A549 (cell line): ENCODE results near the gene BRD1. TPM values are rescaled to one million over a fixed set of nuclear protein-coding genes. Genes with fewer than 3 reads are reported as not detected.

Experiments used
- ATAC-seq, 2 experiments: fragments of 200-7000 bp in 1 of 2; fragments of >200 bp in 1 of 2; cut with Nextera tagmentation in 1 of 2; cut with Tn5 transposase in 1 of 2; 3 replicates each; pipeline versions ENCODE4 v1.8.0 to v1.9.1; 2018 to 2020; ENCODE audit warnings: mild to moderate bottlenecking in 1 of 2, moderate library complexity in 1 of 2
- CTCF ChIA-PET: fragments of 300-600 bp; sonication (Branson Sonifier 250); formaldehyde crosslinking; extraction: SDS; loops from one replicate; lab custom pipeline; 2021; ENCODE audit warnings: antibody characterized with exemption, inconsistent platforms; lab: Yijun Ruan, JAX
- POLR2A ChIA-PET: fragments of 350-600 bp; formaldehyde crosslinking; extraction: SDS; loops from one replicate; lab custom pipeline; 2021; ENCODE audit warnings: antibody characterized with exemption, inconsistent platforms; lab: Yijun Ruan, JAX
- DNase-seq, 2 experiments: peaks; one replicate each; pipeline versions ENCODE4 v3.0.0 to v3.0.0-alpha.2; 2011 to 2016; ENCODE audit warnings: low read depth in 1 of 2, low spot score in 1 of 2
- FAIRE-seq: peaks from 2 replicates; lab custom pipeline; 2011; peaks lifted over from hg19 to GRCh38; lab: Jason Lieb, UNC
- H3K27ac ChIP-seq, 2 experiments: fragments of >200 bp; sonication (Bioruptor Twin); formaldehyde crosslinking; 3 replicates each; pipeline ENCODE4 v1.5.1; 2016 to 2017
- H3K4me1 ChIP-seq: fragments of >200 bp; sonication (Bioruptor Twin); formaldehyde crosslinking; 3 replicates; pipeline ENCODE4 v1.6.1; 2016
- H3K4me2 ChIP-seq: fragments of >200 bp; sonication (Bioruptor Twin); formaldehyde crosslinking; 3 replicates; pipeline ENCODE4 v1.6.1; 2016
- H3K4me3 ChIP-seq: fragments of >200 bp; sonication (Bioruptor Twin); formaldehyde crosslinking; 3 replicates; pipeline ENCODE4 v1.5.1; 2016
- H3K9me3 ChIP-seq: fragments of >200 bp; sonication (Bioruptor Twin); formaldehyde crosslinking; 3 replicates; pipeline ENCODE4 v1.6.1; 2016
- CBX8 ChIP-seq: fragments of 200-600 bp; sonication (generic); IDR thresholded peaks from 2 replicates; pipeline ENCODE4 v1.6.1; 2016
- CEBPB ChIP-seq, 2 experiments: fragments of >200 bp in 1 of 2; sonication (Bioruptor Twin) in 1 of 2; formaldehyde crosslinking in 1 of 2; IDR thresholded peaks; 2 replicates each; pipeline ENCODE4 v1.6.1; 2012 to 2016
- CHD4 ChIP-seq: fragments of 200-600 bp; sonication (generic); IDR thresholded peaks from 2 replicates; pipeline ENCODE4 v1.6.1; 2016; ENCODE audit warnings: antibody characterized with exemption, mild to moderate bottlenecking, borderline replicate concordance
- EHMT2 ChIP-seq: fragments of 200-600 bp; sonication (generic); IDR thresholded peaks from 2 replicates; pipeline ENCODE4 v1.6.1; 2016; ENCODE audit warnings: antibody characterized with exemption, low read depth, mild to moderate bottlenecking, moderate library complexity
- EP300 ChIP-seq, 2 experiments: fragments of >200 bp; sonication (Bioruptor Twin); formaldehyde crosslinking; IDR thresholded peaks; 2 replicates in 1 of 2; 3 replicates in 1 of 2; pipeline ENCODE4 v1.6.1; 2016 to 2017
- FOXS1 ChIP-seq: fragments of 250-450 bp; sonication (Bioruptor Pico); IDR thresholded peaks from 2 replicates; pipeline ENCODE4 v1.5.0; 2020; ENCODE audit warnings: mild to moderate bottlenecking, moderate library complexity
- JUNB ChIP-seq: fragments of >200 bp; sonication (Bioruptor Twin); formaldehyde crosslinking; IDR thresholded peaks from 2 replicates; pipeline ENCODE4 v1.6.1; 2016
- KDM1A ChIP-seq: fragments of 200-600 bp; sonication (generic); IDR thresholded peaks from 2 replicates; pipeline ENCODE4 v1.6.1; 2016; ENCODE audit warnings: low read depth, mild to moderate bottlenecking
- MAZ ChIP-seq: fragments of 150-350 bp; IDR thresholded peaks from 2 replicates; pipeline ENCODE4 v1.6.1; 2014; ENCODE audit warnings: antibody characterized with exemption, low read depth, low read length, borderline replicate concordance
- NFE2L2 ChIP-seq: fragments of 150-350 bp; conservative IDR thresholded peaks from 2 replicates; pipeline ENCODE4 v1.6.1; 2014; ENCODE audit warnings: low read length
- NPAS2 ChIP-seq: fragments of 250-450 bp; sonication (Bioruptor Pico); IDR thresholded peaks from 2 replicates; pipeline ENCODE4 v1.8.0; 2022; ENCODE audit warnings: mild to moderate bottlenecking, moderate library complexity, borderline replicate concordance
- NR3C1 ChIP-seq: fragments of >200 bp; sonication (Bioruptor Twin); formaldehyde crosslinking; IDR thresholded peaks from 3 replicates; pipeline ENCODE4 v1.6.1; 2017
- PHF8 ChIP-seq: fragments of 200-600 bp; sonication (generic); IDR thresholded peaks from 2 replicates; pipeline ENCODE4 v1.6.1; 2016; ENCODE audit warnings: low read depth, mild to moderate bottlenecking, antibody characterized with exemption, moderate library complexity, borderline replicate concordance
- POLR2A ChIP-seq: IDR thresholded peaks from 2 replicates; pipeline ENCODE4 v1.6.1; 2012; ENCODE audit warnings: mild to moderate bottlenecking, low read length
- RARB ChIP-seq: fragments of 250-450 bp; sonication (Bioruptor Pico); IDR thresholded peaks from 2 replicates; pipeline ENCODE4 v1.8.0; 2021; ENCODE audit warnings: mild to moderate bottlenecking, moderate library complexity
- RFX5 ChIP-seq: fragments of 450-650 bp; IDR thresholded peaks from 2 replicates; pipeline ENCODE4 v1.7.1; 2014; ENCODE audit warnings: antibody characterized with exemption, mild to moderate bottlenecking, moderate library complexity
- TFCP2L1 ChIP-seq: fragments of 250-450 bp; sonication (Bioruptor Pico); IDR thresholded peaks from 2 replicates; pipeline ENCODE4 v1.5.0; 2021; ENCODE audit warnings: mild to moderate bottlenecking
- TP53 ChIP-seq: fragments of 250-450 bp; sonication (Bioruptor Pico); IDR thresholded peaks from 2 replicates; pipeline ENCODE4 v1.5.0; 2021; ENCODE audit warnings: mild to moderate bottlenecking, moderate library complexity
- ZC3H11A ChIP-seq: fragments of 450-650 bp; IDR thresholded peaks from 2 replicates; pipeline ENCODE4 v1.6.1; 2014; ENCODE audit warnings: antibody characterized with exemption, mild to moderate bottlenecking
- ZNF302 ChIP-seq: fragments of 250-450 bp; sonication (Bioruptor Pico); IDR thresholded peaks from 2 replicates; pipeline ENCODE4 v1.9.0; 2021; ENCODE audit warnings: inconsistent platforms, mild to moderate bottlenecking, moderate library complexity
- ZSCAN20 ChIP-seq: fragments of 250-450 bp; sonication (Bioruptor Pico); IDR thresholded peaks from 2 replicates; pipeline ENCODE4 v1.8.0; 2022; ENCODE audit warnings: mild to moderate bottlenecking, moderate library complexity
- WGBS: methylation state at CpG from one replicate; pipeline ENCODE4 v1.1.6; 2017; ENCODE audit errors: missing lambda C conversion rate; 5-methylcytosine and 5-hydroxymethylcytosine counted together
- polyA plus RNA-seq, 4 experiments: library from polyadenylated mRNA; depleted of rRNA in 3 of 4; stranded (reverse); fragments of >200 nt; fragmentation: RNase III in 1 of 4; extraction: RNeasy Plus Mini Kit Qiagen cat#74134 plus additional on column Dnase treatment in 1 of 4; gene quantifications; 2 replicates in 3 of 4; 3 replicates in 1 of 4; pipeline ENCODE4 v1.2.3, GENCODE V29; 2011 to 2017
- TF ChIP-seq, protein P1 (sequence below): fragments of 250-450 bp; sonication (Bioruptor Pico); IDR thresholded peaks from 2 replicates; pipeline ENCODE4 v1.5.0; 2021; ENCODE audit warnings: mild to moderate bottlenecking, moderate library complexity, borderline replicate concordance
- TF ChIP-seq, protein P2 (sequence below): IDR thresholded peaks from 2 replicates; pipeline ENCODE4 v1.6.1; 2012; ENCODE audit warnings: low read depth, borderline replicate concordance
- TF ChIP-seq, protein P3 (sequence below): fragments of 250-450 bp; sonication (Bioruptor Pico); IDR thresholded peaks from 2 replicates; pipeline ENCODE4 v1.5.0; 2020; ENCODE audit warnings: low read depth, mild to moderate bottlenecking, moderate library complexity
- TF ChIP-seq, protein P4 (sequence below): fragments of 450-650 bp; IDR thresholded peaks from 2 replicates; pipeline ENCODE4 v1.6.1; 2014; ENCODE audit warnings: antibody characterized with exemption
- TF ChIP-seq, protein P5 (sequence below): fragments of 150-350 bp; IDR thresholded peaks from 2 replicates; pipeline ENCODE4 v1.6.1; 2014; ENCODE audit warnings: low read depth, mild to moderate bottlenecking, low read length

The BRD1 gene
- polyA plus RNA-seq, 2 of the 4 experiments (the other 2 are of a cell fraction): 3.7 to 11.5 TPM

DNA sequence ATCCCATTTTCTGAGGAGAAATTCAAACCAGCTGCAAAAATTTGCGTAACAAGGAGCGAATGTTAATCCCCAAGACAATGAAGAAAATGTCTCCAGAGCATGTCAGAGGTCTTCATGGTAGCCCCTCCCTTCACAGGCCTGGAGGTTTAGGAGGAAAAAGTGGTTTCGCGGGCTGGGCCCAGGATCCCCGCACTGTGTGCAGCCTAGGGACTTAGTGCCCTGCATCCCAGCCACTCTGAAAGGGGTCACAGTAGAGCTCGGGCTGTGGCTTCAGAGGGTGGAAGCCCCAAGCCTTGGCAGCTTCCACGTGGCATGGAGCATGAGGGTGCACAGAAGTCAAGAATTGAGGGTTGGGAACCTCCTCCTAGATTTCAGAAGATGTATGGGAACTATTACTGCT, 87.4 kb downstream of the BRD1 start:
- no peaks in the 10 kb centered on the region for H3K4me1 ChIP-seq
- H3K27ac ChIP-seq: no peak overlapping the region
- ChIA-PET POLR2A (no interaction called here), CTCF (no interaction called here)
- no peak overlapping the region for H3K4me2 ChIP-seq
- 23% methylated on average over 6 of the region's 7 CpGs for WGBS
- no peak for FAIRE-seq
- H3K4me3 ChIP-seq: no peak overlapping the region
- TF ChIP-seq FOXS1: no peak
- TF ChIP-seq, protein P1, sequence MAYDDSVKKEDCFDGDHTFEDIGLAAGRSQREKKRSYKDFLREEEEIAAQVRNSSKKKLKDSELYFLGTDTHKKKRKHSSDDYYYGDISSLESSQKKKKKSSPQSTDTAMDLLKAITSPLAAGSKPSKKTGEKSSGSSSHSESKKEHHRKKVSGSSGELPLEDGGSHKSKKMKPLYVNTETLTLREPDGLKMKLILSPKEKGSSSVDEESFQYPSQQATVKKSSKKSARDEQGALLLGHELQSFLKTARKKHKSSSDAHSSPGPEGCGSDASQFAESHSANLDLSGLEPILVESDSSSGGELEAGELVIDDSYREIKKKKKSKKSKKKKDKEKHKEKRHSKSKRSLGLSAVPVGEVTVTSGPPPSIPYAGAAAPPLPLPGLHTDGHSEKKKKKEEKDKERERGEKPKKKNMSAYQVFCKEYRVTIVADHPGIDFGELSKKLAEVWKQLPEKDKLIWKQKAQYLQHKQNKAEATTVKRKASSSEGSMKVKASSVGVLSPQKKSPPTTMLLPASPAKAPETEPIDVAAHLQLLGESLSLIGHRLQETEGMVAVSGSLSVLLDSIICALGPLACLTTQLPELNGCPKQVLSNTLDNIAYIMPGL: no peak
- TF ChIP-seq RARB (CRISPR knock-in tag): no peak
- TF ChIP-seq ZSCAN20: no peak
- no peak for TF ChIP-seq ZC3H11A
- no peak for TF ChIP-seq CHD4
- no peak for TF ChIP-seq NR3C1
- no peak for TF ChIP-seq CBX8
- TF ChIP-seq, protein P2, sequence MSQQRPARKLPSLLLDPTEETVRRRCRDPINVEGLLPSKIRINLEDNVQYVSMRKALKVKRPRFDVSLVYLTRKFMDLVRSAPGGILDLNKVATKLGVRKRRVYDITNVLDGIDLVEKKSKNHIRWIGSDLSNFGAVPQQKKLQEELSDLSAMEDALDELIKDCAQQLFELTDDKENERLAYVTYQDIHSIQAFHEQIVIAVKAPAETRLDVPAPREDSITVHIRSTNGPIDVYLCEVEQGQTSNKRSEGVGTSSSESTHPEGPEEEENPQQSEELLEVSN: no peak
- no peak for TF ChIP-seq PHF8
- no peak for TF ChIP-seq EHMT2
- TF ChIP-seq ZNF302 (CRISPR knock-in tag): no peak
- TF ChIP-seq, protein P3, sequence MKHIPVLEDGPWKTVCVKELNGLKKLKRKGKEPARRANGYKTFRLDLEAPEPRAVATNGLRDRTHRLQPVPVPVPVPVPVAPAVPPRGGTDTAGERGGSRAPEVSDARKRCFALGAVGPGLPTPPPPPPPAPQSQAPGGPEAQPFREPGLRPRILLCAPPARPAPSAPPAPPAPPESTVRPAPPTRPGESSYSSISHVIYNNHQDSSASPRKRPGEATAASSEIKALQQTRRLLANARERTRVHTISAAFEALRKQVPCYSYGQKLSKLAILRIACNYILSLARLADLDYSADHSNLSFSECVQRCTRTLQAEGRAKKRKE: no peak
- TF ChIP-seq RFX5: no peak
- TF ChIP-seq KDM1A: no peak
- TF ChIP-seq POLR2A: no peak
- TF ChIP-seq TP53: no peak
- TF ChIP-seq EP300 (IDR thresholded peaks at IDR 0.05): no peak
- TF ChIP-seq, protein P4, sequence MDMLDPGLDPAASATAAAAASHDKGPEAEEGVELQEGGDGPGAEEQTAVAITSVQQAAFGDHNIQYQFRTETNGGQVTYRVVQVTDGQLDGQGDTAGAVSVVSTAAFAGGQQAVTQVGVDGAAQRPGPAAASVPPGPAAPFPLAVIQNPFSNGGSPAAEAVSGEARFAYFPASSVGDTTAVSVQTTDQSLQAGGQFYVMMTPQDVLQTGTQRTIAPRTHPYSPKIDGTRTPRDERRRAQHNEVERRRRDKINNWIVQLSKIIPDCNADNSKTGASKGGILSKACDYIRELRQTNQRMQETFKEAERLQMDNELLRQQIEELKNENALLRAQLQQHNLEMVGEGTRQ: no peak
- TF ChIP-seq TFCP2L1 (CRISPR knock-in tag): no peak
- no peak for ATAC-seq
- no peaks in the 10 kb centered on the region for H3K9me3 ChIP-seq
- no peak for DNase-seq

DNA sequence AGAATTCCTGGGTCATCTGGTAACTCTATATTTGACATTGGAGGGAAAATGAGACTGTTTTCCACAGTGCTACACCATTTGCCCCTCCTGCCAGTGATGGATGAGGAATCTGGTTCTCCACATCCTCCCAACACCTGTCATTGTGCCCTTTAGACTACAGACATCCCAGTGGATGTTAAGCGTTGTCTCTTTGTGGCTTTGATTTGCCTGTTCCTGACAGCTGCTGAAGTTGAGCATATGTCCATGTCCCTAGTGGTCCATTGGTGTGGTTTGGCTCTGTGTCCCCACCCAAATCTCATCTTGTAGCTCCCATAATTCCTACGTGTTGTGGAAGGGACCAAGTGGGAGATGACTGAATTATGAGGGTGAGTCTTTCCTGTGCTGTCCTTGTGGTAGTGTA, 88.5 kb downstream of the BRD1 start:
- Histone ChIP-seq H3K4me3 (no peak overlapping the region), H3K4me2 (no peak overlapping the region), H3K4me1 (no peaks in the 10 kb centered on the region), H3K9me3 (no peaks in the 10 kb centered on the region), H3K27ac (no peak overlapping the region)
- TF ChIP-seq NPAS2 (no peak), JUNB (no peak), TP53 (no peak), CBX8 (no peak), EHMT2 (no peak), NFE2L2 (no peak), EP300 (IDR thresholded peaks at IDR 0.05) (no peak), RFX5 (no peak), MAZ (no peak), CEBPB (IDR thresholded peaks at IDR 0.05) (no peak)
- TF ChIP-seq, protein P5, sequence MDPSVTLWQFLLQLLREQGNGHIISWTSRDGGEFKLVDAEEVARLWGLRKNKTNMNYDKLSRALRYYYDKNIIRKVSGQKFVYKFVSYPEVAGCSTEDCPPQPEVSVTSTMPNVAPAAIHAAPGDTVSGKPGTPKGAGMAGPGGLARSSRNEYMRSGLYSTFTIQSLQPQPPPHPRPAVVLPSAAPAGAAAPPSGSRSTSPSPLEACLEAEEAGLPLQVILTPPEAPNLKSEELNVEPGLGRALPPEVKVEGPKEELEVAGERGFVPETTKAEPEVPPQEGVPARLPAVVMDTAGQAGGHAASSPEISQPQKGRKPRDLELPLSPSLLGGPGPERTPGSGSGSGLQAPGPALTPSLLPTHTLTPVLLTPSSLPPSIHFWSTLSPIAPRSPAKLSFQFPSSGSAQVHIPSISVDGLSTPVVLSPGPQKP: no peak
- CTCF ChIA-PET: interaction anchor here (0.6 to 1.1 kb wide), 2 partner anchors 12 to 36 kb away, joined by 3 read pairs; no protein-coding TSS in a partner anchor
- FAIRE-seq: no peak
- ATAC-seq: no peak
- POLR2A ChIA-PET: no interaction called here
- WGBS: 0% methylated on average over 2 of the region's 2 CpGs
- no peak for DNase-seq
